ENCODE results near the gene MITF.
"Not testable (repeated sequence)": the region's sequence is repeated elsewhere in the genome, so short reads cannot be mapped to it uniquely, and the experiment has no call there.

Gene MITF

GRCh38 chr3:69774029-69774428 is 34.8 kb downstream of the MITF start:
- Mint-ChIP-seq H3K36me3 (ENCODE audit: low read depth) (no peaks in the 10 kb centered on the region), H3K27ac (no peak overlapping the region), H3K9me3 (no peaks in the 10 kb centered on the region), H3K4me3 (no peak overlapping the region), H3K4me1 (ENCODE audit: low read depth) (peaks cover 45% of the 10 kb centered on the region), H3K27me3 (no peaks in the 10 kb centered on the region)
- intact Hi-C loops (cut with micrococcal nuclease), result no loop called here

- H3K27ac Mint-ChIP-seq, result no peak overlapping the region
- peaks cover 39% of the 10 kb centered on the region for H3K4me1 Mint-ChIP-seq (ENCODE audit: low read depth)
- intact Hi-C loops (cut with micrococcal nuclease), result loop anchor here (5.0 kb wide), 1 partner anchor 38 kb away; the partner anchor contains the start of gene MITF
- no peaks in the 10 kb centered on the region for H3K36me3 Mint-ChIP-seq (ENCODE audit: low read depth)
- H3K27me3 Mint-ChIP-seq, result no peaks in the 10 kb centered on the region
- H3K9me3 Mint-ChIP-seq, result no peaks in the 10 kb centered on the region
- no peak overlapping the region for H3K4me3 Mint-ChIP-seq
These were observed 36.5 kb downstream of the MITF start for GRCh38 chr3:69775751-69776150.

- H3K9me3 Mint-ChIP-seq, result no peaks in the 10 kb centered on the region
- no peaks in the 10 kb centered on the region for H3K27me3 Mint-ChIP-seq
- intact Hi-C loops (cut with micrococcal nuclease), result loop anchor here (5.0 kb wide), 1 partner anchor 39 kb away; the partner anchor contains the start of gene MITF
- H3K4me3 Mint-ChIP-seq, result no peak overlapping the region
- peaks cover 38% of the 10 kb centered on the region for H3K4me1 Mint-ChIP-seq (ENCODE audit: low read depth)
- no peaks in the 10 kb centered on the region for H3K36me3 Mint-ChIP-seq (ENCODE audit: low read depth)
- peak overlapping the region; percentile 61 for H3K27ac Mint-ChIP-seq
These were observed 37.0 kb downstream of the MITF start for GRCh38 chr3:69776289-69776688.

- peaks cover 38% of the 10 kb centered on the region for H3K4me1 Mint-ChIP-seq (ENCODE audit: low read depth)
- H3K27me3 Mint-ChIP-seq, result no peaks in the 10 kb centered on the region
- H3K27ac Mint-ChIP-seq, result peak overlapping the region; percentile 61
- H3K4me3 Mint-ChIP-seq, result peak overlapping the region; percentile 17
- H3K9me3 Mint-ChIP-seq, result no peaks in the 10 kb centered on the region
- intact Hi-C loops (cut with micrococcal nuclease), result loop anchor here (5.0 kb wide), 1 partner anchor 40 kb away; the partner anchor contains the start of gene MITF
- H3K36me3 Mint-ChIP-seq (ENCODE audit: low read depth), result no peaks in the 10 kb centered on the region
These were observed 37.8 kb downstream of the MITF start for GRCh38 chr3:69776920-69777581.

- Mint-ChIP-seq H3K36me3 (ENCODE audit: low read depth) (no peaks in the 10 kb centered on the region), H3K4me1 (ENCODE audit: low read depth) (peaks cover 36% of the 10 kb centered on the region), H3K4me3 (peak overlapping the region; percentile 17), H3K27ac (peak overlapping the region; percentile 61), H3K9me3 (no peaks in the 10 kb centered on the region), H3K27me3 (no peaks in the 10 kb centered on the region)
- intact Hi-C loops (cut with micrococcal nuclease), result loop anchor here (5.0 kb wide), 1 partner anchor 40 kb away; the partner anchor contains the start of gene MITF
These were observed 38.3 kb downstream of the MITF start for GRCh38 chr3:69777582-69777967.

- H3K4me1 Mint-ChIP-seq (ENCODE audit: low read depth), result peaks cover 38% of the 10 kb centered on the region
- H3K4me3 Mint-ChIP-seq, result no peak overlapping the region
- no peaks in the 10 kb centered on the region for H3K9me3 Mint-ChIP-seq
- intact Hi-C loops (cut with micrococcal nuclease), result no loop called here
- no peak overlapping the region for H3K27ac Mint-ChIP-seq
- H3K36me3 Mint-ChIP-seq (ENCODE audit: low read depth), result no peaks in the 10 kb centered on the region
- H3K27me3 Mint-ChIP-seq, result no peaks in the 10 kb centered on the region
These were observed 42.3 kb downstream of the MITF start for GRCh38 chr3:69781593-69781992.

- H3K9me3 Mint-ChIP-seq, result no peaks in the 10 kb centered on the region
- H3K4me1 Mint-ChIP-seq (ENCODE audit: low read depth), result peaks cover 35% of the 10 kb centered on the region
- no peak overlapping the region for H3K27ac Mint-ChIP-seq
- H3K4me3 Mint-ChIP-seq, result no peak overlapping the region
- no peaks in the 10 kb centered on the region for H3K27me3 Mint-ChIP-seq
- intact Hi-C loops (cut with micrococcal nuclease), result no loop called here
- H3K36me3 Mint-ChIP-seq (ENCODE audit: low read depth), result no peaks in the 10 kb centered on the region
These were observed 45.8 kb downstream of the MITF start for GRCh38 chr3:69784954-69785514.

- intact Hi-C loops (cut with micrococcal nuclease), result no loop called here
- Mint-ChIP-seq H3K4me1 (ENCODE audit: low read depth) (peaks cover 39% of the 10 kb centered on the region), H3K27me3 (no peaks in the 10 kb centered on the region), H3K4me3 (no peak overlapping the region), H3K9me3 (no peaks in the 10 kb centered on the region), H3K36me3 (ENCODE audit: low read depth) (no peaks in the 10 kb centered on the region), H3K27ac (no peak overlapping the region)
These were observed 46.6 kb downstream of the MITF start for GRCh38 chr3:69785769-69786320.

GRCh38 chr3:69786854-69787253 is 47.6 kb downstream of the MITF start:
- peaks cover 49% of the 10 kb centered on the region for H3K4me1 Mint-ChIP-seq (ENCODE audit: low read depth)
- H3K4me3 Mint-ChIP-seq, result no peak overlapping the region
- no peak overlapping the region for H3K27ac Mint-ChIP-seq
- no peaks in the 10 kb centered on the region for H3K9me3 Mint-ChIP-seq
- H3K36me3 Mint-ChIP-seq (ENCODE audit: low read depth), result no peaks in the 10 kb centered on the region
- intact Hi-C loops (cut with micrococcal nuclease), result no loop called here
- no peaks in the 10 kb centered on the region for H3K27me3 Mint-ChIP-seq

- intact Hi-C loops (cut with micrococcal nuclease), result loop anchor here (1.0 kb wide), 1 partner anchor 96 kb away; no protein-coding TSS in a partner anchor
- no peaks in the 10 kb centered on the region for H3K36me3 Mint-ChIP-seq (ENCODE audit: low read depth)
- H3K27me3 Mint-ChIP-seq, result no peaks in the 10 kb centered on the region
- no peak overlapping the region for H3K27ac Mint-ChIP-seq
- H3K9me3 Mint-ChIP-seq, result no peaks in the 10 kb centered on the region
- peaks cover 51% of the 10 kb centered on the region for H3K4me1 Mint-ChIP-seq (ENCODE audit: low read depth)
- no peak overlapping the region for H3K4me3 Mint-ChIP-seq
These were observed 48.3 kb downstream of the MITF start for GRCh38 chr3:69787436-69788168.

GRCh38 chr3:69791106-69791505 is 51.8 kb downstream of the MITF start:
- H3K9me3 Mint-ChIP-seq, result no peaks in the 10 kb centered on the region
- no peaks in the 10 kb centered on the region for H3K36me3 Mint-ChIP-seq (ENCODE audit: low read depth)
- H3K27me3 Mint-ChIP-seq, result no peaks in the 10 kb centered on the region
- peaks cover 26% of the 10 kb centered on the region for H3K4me1 Mint-ChIP-seq (ENCODE audit: low read depth)
- H3K27ac Mint-ChIP-seq, result peak overlapping the region; percentile 15
- intact Hi-C loops (cut with micrococcal nuclease), result loop anchor here (5.0 kb wide), 1 partner anchor 54 kb away; the partner anchor contains the start of gene MITF
- H3K4me3 Mint-ChIP-seq, result no peak overlapping the region

GRCh38 chr3:69791919-69792399 is 52.7 kb downstream of the MITF start:
- Mint-ChIP-seq H3K36me3 (ENCODE audit: low read depth) (no peaks in the 10 kb centered on the region), H3K4me1 (ENCODE audit: low read depth) (peaks cover 25% of the 10 kb centered on the region), H3K27me3 (no peaks in the 10 kb centered on the region), H3K27ac (no peak overlapping the region), H3K4me3 (no peak overlapping the region), H3K9me3 (no peaks in the 10 kb centered on the region)
- intact Hi-C loops (cut with micrococcal nuclease), result loop anchor here (1.0 to 5.0 kb wide), 3 partner anchors 55 to 157 kb away; partner anchors contain the start of gene MITF

- H3K9me3 Mint-ChIP-seq; H3K27me3 Mint-ChIP-seq; H3K4me3 Mint-ChIP-seq; H3K27ac Mint-ChIP-seq; H3K36me3 Mint-ChIP-seq (ENCODE audit: low read depth); intact Hi-C loops (cut with micrococcal nuclease): not testable (repeated sequence)
- H3K4me1 Mint-ChIP-seq (ENCODE audit: low read depth), result peaks cover 23% of the 10 kb centered on the region
These were observed 56.9 kb downstream of the MITF start for GRCh38 chr3:69796126-69796525.

Data from dendritic cell treated with granulocyte-macrophage colony-stimulating factor and Interleukin-4, amounts not matched to agents 40 ng/mL and 50 ng/mL, for 4 days (primary cell).